Thyroid gland (tissue), 4 donors: ENCODE data around the gene KCNF1. TPM values are rescaled to one million over a fixed set of nuclear protein-coding genes. Genes with fewer than 3 reads are reported as not detected.
A peak's percentile ranks its signal among the peaks of the same experiment; 100 is the strongest.

Experiments
- DNase-seq, 2 donors: peaks; one replicate each; pipeline ENCODE4 v3.0.0-alpha.2; 2019
- H3K27ac ChIP-seq, 3 donors: fragments of 200-600 bp; sonication (generic); 1 replicate in 2 of 3; 2 replicates in 1 of 3; pipeline ENCODE4 v1.5.1; 2016 to 2019; ENCODE audit warnings: mild to moderate bottlenecking in 1 of 3, moderate library complexity in 1 of 3
- H3K27me3 ChIP-seq: fragments of 200-600 bp; sonication (generic); one replicate; pipeline ENCODE4 v1.5.1; 2019
- H3K36me3 ChIP-seq, 2 donors: fragments of 200-600 bp; sonication (generic); one replicate each; pipeline ENCODE4 v1.5.1; 2016 to 2019
- H3K4me1 ChIP-seq, 2 donors: fragments of 200-600 bp; sonication (generic); one replicate each; pipeline ENCODE4 v1.5.1; 2017 to 2019
- H3K4me3 ChIP-seq, 3 donors: fragments of 200-600 bp; sonication (generic); replicated peaks in 1 of 3; 1 replicate in 2 of 3; 2 replicates in 1 of 3; pipeline ENCODE4 v1.5.1; 2016; ENCODE audit warnings: mild to moderate bottlenecking in 1 of 3
- H3K9me3 ChIP-seq: fragments of 200-600 bp; sonication (generic); one replicate; pipeline ENCODE4 v1.5.1; 2017
- POLR2A ChIP-seq, 2 donors: fragments of 450-650 bp; IDR thresholded peaks; one replicate each; pipeline ENCODE4 v1.6.1; 2017; ENCODE audit warnings: antibody characterized with exemption in 2 of 2, mild to moderate bottlenecking in 2 of 2, moderate library complexity in 1 of 2
- WGBS, 2 donors: methylation state at CpG; one replicate each; pipeline ENCODE4 v1.1.5; 2017; 5-methylcytosine and 5-hydroxymethylcytosine counted together
- intact Hi-C: fragments of 100-400 bp; cut with DNase I; formaldehyde crosslinking; loops from one replicate; pipeline ENCODE4 v1.15.1; 2023
- total RNA-seq, 4 donors: library from RNA; depleted of rRNA; stranded (reverse); fragments of >200 nt; gene quantifications; one replicate each; pipeline ENCODE4 v1.2.3, GENCODE V29; 2016
- TF ChIP-seq, protein P1 (sequence below), 6 experiments: fragments of 200-600 bp in 3 of 6; fragments of 450-650 bp in 3 of 6; sonication (generic) in 3 of 6; IDR thresholded peaks; one replicate each; pipeline ENCODE4 v1.5.1; 2016 to 2019; ENCODE audit warnings: antibody characterized with exemption in 6 of 6, mild to moderate bottlenecking in 2 of 6, inconsistent platforms in 1 of 6, moderate library complexity in 1 of 6

Gene KCNF1
- total RNA-seq, 4 donors from 2014 or later = not detected

GRCh38 chr2:10868465-10869314 is 43.0 kb upstream of the KCNF1 start:
- Histone ChIP-seq H3K27me3 (no peaks in the 10 kb centered on the region), H3K4me3 (no peak overlapping the region), H3K9me3 (no peaks in the 10 kb centered on the region), H3K4me1 (no peaks in the 10 kb centered on the region), H3K36me3 (no peaks in the 10 kb centered on the region), H3K27ac (no peak overlapping the region)
- TF ChIP-seq POLR2A (IDR thresholded peaks at IDR 0.05) = no peak
- TF ChIP-seq, protein P1, sequence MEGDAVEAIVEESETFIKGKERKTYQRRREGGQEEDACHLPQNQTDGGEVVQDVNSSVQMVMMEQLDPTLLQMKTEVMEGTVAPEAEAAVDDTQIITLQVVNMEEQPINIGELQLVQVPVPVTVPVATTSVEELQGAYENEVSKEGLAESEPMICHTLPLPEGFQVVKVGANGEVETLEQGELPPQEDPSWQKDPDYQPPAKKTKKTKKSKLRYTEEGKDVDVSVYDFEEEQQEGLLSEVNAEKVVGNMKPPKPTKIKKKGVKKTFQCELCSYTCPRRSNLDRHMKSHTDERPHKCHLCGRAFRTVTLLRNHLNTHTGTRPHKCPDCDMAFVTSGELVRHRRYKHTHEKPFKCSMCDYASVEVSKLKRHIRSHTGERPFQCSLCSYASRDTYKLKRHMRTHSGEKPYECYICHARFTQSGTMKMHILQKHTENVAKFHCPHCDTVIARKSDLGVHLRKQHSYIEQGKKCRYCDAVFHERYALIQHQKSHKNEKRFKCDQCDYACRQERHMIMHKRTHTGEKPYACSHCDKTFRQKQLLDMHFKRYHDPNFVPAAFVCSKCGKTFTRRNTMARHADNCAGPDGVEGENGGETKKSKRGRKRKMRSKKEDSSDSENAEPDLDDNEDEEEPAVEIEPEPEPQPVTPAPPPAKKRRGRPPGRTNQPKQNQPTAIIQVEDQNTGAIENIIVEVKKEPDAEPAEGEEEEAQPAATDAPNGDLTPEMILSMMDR (IDR thresholded peaks at IDR 0.05) = no peak
- WGBS, 2 donors = 93 to 94% methylated on average over 5 to 6 of the region's 15 CpGs
- no peak for DNase-seq
- intact Hi-C loops = no loop called here

DNA sequence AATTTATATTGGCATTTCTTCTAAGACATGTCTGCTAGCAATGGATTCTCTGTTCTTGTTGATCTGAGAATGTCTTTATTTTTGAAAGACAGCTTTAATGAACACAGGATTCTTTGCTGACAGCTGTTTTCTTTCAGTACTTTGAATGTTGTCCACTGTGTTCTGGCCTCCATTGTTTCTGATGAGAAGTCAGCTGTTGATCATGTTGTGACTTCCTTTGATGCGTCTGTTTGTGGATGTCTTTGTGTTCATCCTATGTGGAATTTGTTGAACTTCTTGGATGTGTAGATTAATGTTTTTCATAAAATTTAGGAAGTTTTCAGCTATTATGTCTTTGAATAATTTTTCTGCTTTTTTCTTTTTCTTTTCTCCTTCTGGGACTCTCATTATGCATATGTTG is 39.8 kb upstream of the KCNF1 start:
- intact Hi-C loops = no loop called here
- no peak overlapping the region for H3K27ac ChIP-seq
- TF ChIP-seq, protein P1 (IDR thresholded peaks at IDR 0.05) = no peak
- no peak for TF ChIP-seq POLR2A (IDR thresholded peaks at IDR 0.05)
- 95 to 96% methylated on average over 1 of the region's 1 CpG for WGBS, 2 donors
- no peaks in the 10 kb centered on the region for H3K36me3 ChIP-seq
- no peaks in the 10 kb centered on the region for H3K4me1 ChIP-seq
- no peak for DNase-seq
- H3K27me3 ChIP-seq = no peaks in the 10 kb centered on the region
- H3K9me3 ChIP-seq = no peaks in the 10 kb centered on the region
- H3K4me3 ChIP-seq = no peak overlapping the region

DNA sequence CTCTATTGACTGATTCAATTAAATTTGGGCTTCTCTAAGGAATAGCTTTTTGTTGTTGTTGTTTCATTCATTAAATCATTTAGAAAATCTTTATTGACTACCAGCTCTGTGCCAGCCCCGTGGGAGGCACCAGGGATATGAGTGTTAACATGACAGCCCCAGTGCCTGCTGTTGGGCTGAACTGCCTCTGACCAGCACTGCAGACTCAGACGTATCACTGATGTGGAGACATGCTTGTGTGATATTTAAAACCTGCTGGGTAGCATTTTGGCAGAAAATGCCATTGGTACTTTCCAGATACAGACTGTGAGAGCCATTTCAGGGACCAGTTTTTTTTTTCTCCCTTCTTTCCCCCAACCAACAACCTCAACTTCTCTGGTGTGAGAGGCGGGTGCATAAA is 38.6 kb upstream of the KCNF1 start:
- H3K36me3 ChIP-seq = no peaks in the 10 kb centered on the region
- no peaks in the 10 kb centered on the region for H3K9me3 ChIP-seq
- no peak overlapping the region for H3K27ac ChIP-seq
- intact Hi-C loops = no loop called here
- H3K4me3 ChIP-seq = no peak overlapping the region
- H3K27me3 ChIP-seq = no peaks in the 10 kb centered on the region
- no peak for TF ChIP-seq POLR2A (IDR thresholded peaks at IDR 0.05)
- TF ChIP-seq, protein P1 (IDR thresholded peaks at IDR 0.05) = no peak
- no peaks in the 10 kb centered on the region for H3K4me1 ChIP-seq
- DNase-seq = no peak
- WGBS, 2 donors = 86 to 89% methylated on average over 3 of the region's 3 CpGs

DNA sequence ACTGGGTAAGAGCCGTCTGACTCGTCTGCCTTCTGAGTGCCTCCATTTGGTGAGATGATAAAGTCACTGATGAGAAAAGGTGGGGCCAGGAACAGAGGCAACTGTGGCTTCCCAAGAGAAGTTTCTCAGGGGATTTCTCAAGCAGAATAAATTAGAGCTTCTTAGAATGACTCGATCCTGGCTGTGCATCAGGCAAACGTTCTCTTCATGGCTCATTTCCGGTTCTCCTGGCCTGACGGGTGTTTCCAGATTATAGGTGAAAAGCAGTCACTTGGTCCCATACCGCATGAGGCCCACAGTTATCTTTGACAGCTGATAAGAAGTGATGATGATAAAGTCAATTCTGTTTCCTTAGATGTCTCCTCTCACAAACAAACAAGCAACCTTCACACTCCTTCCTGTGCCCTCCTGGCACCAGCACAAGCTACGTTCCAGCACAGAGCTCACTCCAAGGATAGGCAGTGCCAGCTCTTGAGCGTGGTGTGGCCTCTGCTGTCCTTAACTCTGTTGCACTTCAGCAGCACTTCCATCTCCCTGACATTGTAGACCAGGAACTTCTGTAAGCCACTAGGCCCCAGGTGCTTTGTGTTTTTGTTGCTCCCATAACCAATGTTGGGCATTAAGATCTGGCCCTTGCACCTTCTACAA is 37.8 kb upstream of the KCNF1 start:
- no peaks in the 10 kb centered on the region for H3K9me3 ChIP-seq
- H3K27ac ChIP-seq = no peak overlapping the region
- 60 to 72% methylated on average over 9 of the region's 9 CpGs for WGBS, 2 donors
- no peak overlapping the region for H3K4me3 ChIP-seq
- TF ChIP-seq, protein P1 (IDR thresholded peaks at IDR 0.05) = no peak
- no peak for TF ChIP-seq POLR2A (IDR thresholded peaks at IDR 0.05)
- no peaks in the 10 kb centered on the region for H3K27me3 ChIP-seq
- H3K36me3 ChIP-seq = no peaks in the 10 kb centered on the region
- intact Hi-C loops = no loop called here
- H3K4me1 ChIP-seq = no peaks in the 10 kb centered on the region
- DNase-seq = no peak

- H3K9me3 ChIP-seq = no peaks in the 10 kb centered on the region
- no peak for TF ChIP-seq POLR2A (IDR thresholded peaks at IDR 0.05)
- TF ChIP-seq, protein P1 (IDR thresholded peaks at IDR 0.05) = no peak
- no peaks in the 10 kb centered on the region for H3K36me3 ChIP-seq
- WGBS, 2 donors = 45 to 49% methylated on average over 3 of the region's 3 CpGs
- H3K27me3 ChIP-seq = no peaks in the 10 kb centered on the region
- no peak overlapping the region for H3K4me3 ChIP-seq
- H3K27ac ChIP-seq = no peak overlapping the region
- intact Hi-C loops = no loop called here
- no peaks in the 10 kb centered on the region for H3K4me1 ChIP-seq
- DNase-seq = peak; percentile 8
These were observed 36.6 kb upstream of the KCNF1 start for GRCh38 chr2:10875126-10875525.
